Measurements from ENCODE around the gene SPCS2.

- TF ChIP-seq CTCF (IDR thresholded peaks at IDR 0.05) (no peak), NR3C1 (CRISPR knock-in tag; conservative IDR thresholded peaks at IDR 0.05; ENCODE audit: low read depth) (no peak)
Observed at GRCh38 chr11:74949753-74950137, 679 bp downstream of the SPCS2 start.
